Adrenal gland (tissue), 5 donors: ENCODE measurements around the gene PKP1.

Source experiments
- CTCF ChIP-seq, 6 experiments: fragments of 450-650 bp in 4 of 6; fragments of 200-600 bp in 2 of 6; sonication (generic) in 1 of 6; IDR thresholded peaks; 1 replicate in 5 of 6; 2 replicates in 1 of 6; pipeline versions ENCODE4 v1.5.1 to v1.8.0; 2016 to 2021; ENCODE audit warnings: antibody characterized with exemption in 6 of 6, mild to moderate bottlenecking in 2 of 6, moderate library complexity in 1 of 6
- POLR2A ChIP-seq, 2 donors: fragments of 450-650 bp; IDR thresholded peaks; one replicate each; pipeline ENCODE4 v1.6.1; 2017; ENCODE audit warnings: antibody characterized with exemption in 2 of 2, mild to moderate bottlenecking in 2 of 2, moderate library complexity in 1 of 2
- donor health status: DM: no; HTN: no; CAD: no.

GRCh38 chr1:201378804-201379203 lies 95.5 kb downstream of the PKP1 start:
- TF ChIP-seq POLR2A (IDR thresholded peaks at IDR 0.05) (no peak), CTCF (IDR thresholded peaks at IDR 0.05) (no peak)
